Ascending aorta (tissue), 2 donors: Measurements from ENCODE around the gene ESPL1. TPM values are rescaled to one million over a fixed set of nuclear protein-coding genes. Genes with fewer than 3 reads are reported as not detected.

Experiments used
- DNase-seq, 2 donors: peaks; one replicate each; pipeline ENCODE4 v3.0.0-alpha.2; 2019; ENCODE audit warnings: low spot score in 2 of 2
- H3K27ac ChIP-seq, 2 donors: fragments of 200-600 bp; sonication (generic); one replicate each; pipeline ENCODE4 v1.5.1; 2016 to 2017; ENCODE audit warnings: mild to moderate bottlenecking in 1 of 2
- H3K27me3 ChIP-seq: fragments of 200-600 bp; sonication (generic); one replicate; pipeline ENCODE4 v1.5.1; 2017
- H3K36me3 ChIP-seq, 2 donors: fragments of 200-600 bp; sonication (generic); one replicate each; pipeline ENCODE4 v1.5.1; 2016
- H3K4me1 ChIP-seq, 2 donors: fragments of 200-600 bp; sonication (generic); one replicate each; pipeline ENCODE4 v1.5.1; 2016 to 2017; ENCODE audit warnings: mild to moderate bottlenecking in 1 of 2
- H3K4me3 ChIP-seq, 2 donors: fragments of 200-600 bp; sonication (generic); one replicate each; pipeline ENCODE4 v1.5.1; 2016 to 2017; ENCODE audit warnings: mild to moderate bottlenecking in 1 of 2
- H3K9me3 ChIP-seq, 2 donors: fragments of 200-600 bp; sonication (generic); one replicate each; pipeline ENCODE4 v1.5.1; 2016
- intact Hi-C: fragments of 100-400 bp; cut with DNase I; formaldehyde crosslinking; loops from one replicate; pipeline ENCODE4 v1.15.1; 2023
- total RNA-seq: library from RNA; depleted of rRNA; stranded (reverse); fragments of >200 nt; gene quantifications from one replicate; pipeline ENCODE4 v1.1.0, GENCODE V29; 2016
- TF ChIP-seq, protein P1 (sequence below), 3 experiments: fragments of 200-600 bp in 2 of 3; fragments of 450-650 bp in 1 of 3; sonication (generic) in 2 of 3; IDR thresholded peaks; one replicate each; pipeline ENCODE4 v1.5.1; 2016 to 2019; ENCODE audit warnings: antibody characterized with exemption in 3 of 3, mild to moderate bottlenecking in 1 of 3, moderate library complexity in 1 of 3

ESPL1 gene
- total RNA-seq, 1 donor from 2014 or later: not detected

DNA sequence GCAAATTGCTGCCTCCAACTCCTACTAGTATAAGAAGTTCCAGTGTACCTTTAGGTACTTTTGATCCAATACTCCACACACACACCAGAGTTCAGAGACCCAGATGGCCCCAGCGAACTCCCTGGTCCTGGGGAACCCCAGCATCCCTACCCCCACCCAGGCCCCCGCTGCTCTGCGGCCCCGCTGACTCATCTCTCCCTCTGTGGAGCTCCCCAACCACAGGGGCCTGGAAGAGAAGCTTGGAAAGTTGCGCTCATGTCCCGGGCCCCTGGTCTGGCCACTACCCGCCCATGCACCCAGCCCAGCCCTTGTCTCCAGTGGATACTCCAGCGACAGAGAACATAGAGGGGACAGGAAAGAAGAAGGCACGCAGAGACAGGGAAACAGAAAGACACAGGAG lies 72.3 kb downstream of the ESPL1 start:
- Histone ChIP-seq H3K9me3 (no peaks in the 10 kb centered on the region), H3K27ac (no peak overlapping the region), H3K27me3 (no peaks in the 10 kb centered on the region), H3K4me1 (peaks cover 0 to 6% of the 10 kb centered on the region in 2 donors), H3K4me3 (no peak overlapping the region), H3K36me3 (no peaks in the 10 kb centered on the region)
- intact Hi-C loops: no loop called here
- DNase-seq: no peak
- TF ChIP-seq, protein P1, sequence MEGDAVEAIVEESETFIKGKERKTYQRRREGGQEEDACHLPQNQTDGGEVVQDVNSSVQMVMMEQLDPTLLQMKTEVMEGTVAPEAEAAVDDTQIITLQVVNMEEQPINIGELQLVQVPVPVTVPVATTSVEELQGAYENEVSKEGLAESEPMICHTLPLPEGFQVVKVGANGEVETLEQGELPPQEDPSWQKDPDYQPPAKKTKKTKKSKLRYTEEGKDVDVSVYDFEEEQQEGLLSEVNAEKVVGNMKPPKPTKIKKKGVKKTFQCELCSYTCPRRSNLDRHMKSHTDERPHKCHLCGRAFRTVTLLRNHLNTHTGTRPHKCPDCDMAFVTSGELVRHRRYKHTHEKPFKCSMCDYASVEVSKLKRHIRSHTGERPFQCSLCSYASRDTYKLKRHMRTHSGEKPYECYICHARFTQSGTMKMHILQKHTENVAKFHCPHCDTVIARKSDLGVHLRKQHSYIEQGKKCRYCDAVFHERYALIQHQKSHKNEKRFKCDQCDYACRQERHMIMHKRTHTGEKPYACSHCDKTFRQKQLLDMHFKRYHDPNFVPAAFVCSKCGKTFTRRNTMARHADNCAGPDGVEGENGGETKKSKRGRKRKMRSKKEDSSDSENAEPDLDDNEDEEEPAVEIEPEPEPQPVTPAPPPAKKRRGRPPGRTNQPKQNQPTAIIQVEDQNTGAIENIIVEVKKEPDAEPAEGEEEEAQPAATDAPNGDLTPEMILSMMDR (IDR thresholded peaks at IDR 0.05): no peak

Other genes starting within 250 kb of the ESPL1 start
- gene TNS2, start 218.2 kb upstream of the ESPL1 start, total RNA-seq: 608 TPM
- 48.6 TPM for gene SPRYD3, start 188.9 kb upstream of the ESPL1 start, total RNA-seq
- 1,664 TPM for gene IGFBP6, start 170.6 kb upstream of the ESPL1 start, total RNA-seq
- gene SOAT2, start 164.8 kb upstream of the ESPL1 start, total RNA-seq: not detected
- 5.9 TPM for gene ZNF740, start 87.6 kb upstream of the ESPL1 start, total RNA-seq
- gene CSAD, start 87.4 kb upstream of the ESPL1 start, total RNA-seq: 30.7 TPM
- gene ITGB7, start 61.0 kb upstream of the ESPL1 start, total RNA-seq: 1.6 TPM
- gene RARG, start 36.1 kb upstream of the ESPL1 start, total RNA-seq: 29.8 TPM
- 187 TPM for gene PFDN5, start 27.2 kb downstream of the ESPL1 start, total RNA-seq
- 27.5 TPM for gene MYG1, start 31.4 kb downstream of the ESPL1 start, total RNA-seq
- gene AAAS, start 53.3 kb downstream of the ESPL1 start, total RNA-seq: 21.2 TPM
- not detected for gene SP7, start 68.1 kb downstream of the ESPL1 start, total RNA-seq
- gene SP1, start 111.9 kb downstream of the ESPL1 start, total RNA-seq: 49.0 TPM
- not detected for gene AMHR2, start 155.6 kb downstream of the ESPL1 start, total RNA-seq
- gene PRR13, start 173.4 kb downstream of the ESPL1 start, total RNA-seq: 20.6 TPM
- 354 TPM for gene PCBP2, start 183.8 kb downstream of the ESPL1 start, total RNA-seq
- gene MAP3K12, start 231.2 kb downstream of the ESPL1 start, total RNA-seq: 20.8 TPM
- gene TARBP2, start 233.0 kb downstream of the ESPL1 start, total RNA-seq: 32.9 TPM
- gene NPFF, start 239.2 kb downstream of the ESPL1 start, total RNA-seq: 2.8 TPM